Naive thymus-derived CD4-positive, alpha-beta T cell (primary cell): ENCODE results near the gene RTN4. TPM values are rescaled to one million over a fixed set of nuclear protein-coding genes. Genes with fewer than 3 reads are reported as not detected.

Experiments
- ATAC-seq: fragments of 150-1000 bp; cut with Tn5 transposase; 2 replicates; pipeline ENCODE4 v1.10.0; 2021; ENCODE audit warnings: mild to moderate bottlenecking, moderate library complexity
- CTCF ChIA-PET: fragments of 350-600 bp; sonication (Branson Sonifier 250); formaldehyde crosslinking; loops from one replicate; lab custom pipeline; 2021; ENCODE audit warnings: antibody characterized with exemption; lab: Charles Lee
- POLR2A ChIA-PET: fragments of 350-600 bp; sonication (Branson Sonifier 250); formaldehyde crosslinking; loops from one replicate; lab custom pipeline; 2021; ENCODE audit warnings: antibody characterized with exemption, inconsistent platforms; lab: Charles Lee
- DNase-seq, 9 donors: peaks; one replicate each; pipeline versions ENCODE4 v3.0.0 to v3.0.0-alpha.2; 2020 to 2022; ENCODE audit warnings: mixed read lengths in 1 of 9
- H3K27ac ChIP-seq: one replicate; pipeline ENCODE4 v1.7.0; 2013; ENCODE audit warnings: mild to moderate bottlenecking, low read depth, low read length, moderate library complexity
- H3K27me3 ChIP-seq, 2 donors: one replicate each; pipeline ENCODE4 v1.7.0; 2013; ENCODE audit warnings: low read length in 2 of 2, mild to moderate bottlenecking in 2 of 2, moderate library complexity in 2 of 2; ENCODE audit not compliant: control insufficient read depth in 2 of 2, insufficient read depth in 2 of 2
- H3K36me3 ChIP-seq, 3 experiments: 1 replicate in 2 of 3; 2 replicates in 1 of 3; pipeline ENCODE4 v1.7.0; 2013; ENCODE audit warnings: low read length in 3 of 3, mild to moderate bottlenecking in 3 of 3, moderate library complexity in 1 of 3; ENCODE audit not compliant: insufficient read depth in 3 of 3, control insufficient read depth in 2 of 3
- H3K4me1 ChIP-seq, 2 donors: one replicate each; pipeline ENCODE4 v1.7.0; 2013; ENCODE audit warnings: low read length in 2 of 2, mild to moderate bottlenecking in 2 of 2, moderate library complexity in 1 of 2; ENCODE audit not compliant: control insufficient read depth in 2 of 2, insufficient read depth in 2 of 2
- H3K4me3 ChIP-seq: 2 replicates; pipeline ENCODE4 v1.7.0; 2013; ENCODE audit warnings: mild to moderate bottlenecking, low read length
- H3K9me3 ChIP-seq, 3 experiments: 1 replicate in 2 of 3; 2 replicates in 1 of 3; pipeline ENCODE4 v1.7.0; 2013; ENCODE audit warnings: low read length in 3 of 3; ENCODE audit not compliant: control insufficient read depth in 2 of 3
- H3K27ac Mint-ChIP-seq, 9 donors: one replicate each; pipeline ENCODE4 v1.8.0; 2020 to 2022; ENCODE audit warnings: mixed read lengths in 9 of 9, mild to moderate bottlenecking in 8 of 9, moderate library complexity in 5 of 9, inconsistent platforms in 2 of 9
- H3K27me3 Mint-ChIP-seq, 5 donors: one replicate each; pipeline ENCODE4 v1.8.0; 2021 to 2022; ENCODE audit warnings: mixed read lengths in 5 of 5, mild to moderate bottlenecking in 1 of 5
- H3K36me3 Mint-ChIP-seq, 5 donors: one replicate each; pipeline ENCODE4 v1.8.0; 2020 to 2022; ENCODE audit warnings: mixed read lengths in 5 of 5, mild to moderate bottlenecking in 3 of 5, inconsistent platforms in 1 of 5
- H3K4me1 Mint-ChIP-seq, 7 donors: one replicate each; pipeline ENCODE4 v1.8.0; 2020 to 2022; ENCODE audit warnings: mixed read lengths in 7 of 7, mild to moderate bottlenecking in 3 of 7, inconsistent platforms in 1 of 7
- H3K4me3 Mint-ChIP-seq, 10 donors: one replicate each; pipeline ENCODE4 v1.8.0; 2020 to 2022; ENCODE audit warnings: mild to moderate bottlenecking in 10 of 10, mixed read lengths in 10 of 10, moderate library complexity in 6 of 10, inconsistent platforms in 2 of 10
- H3K9me3 Mint-ChIP-seq, 11 donors: one replicate each; pipeline ENCODE4 v1.8.0; 2020 to 2022; ENCODE audit warnings: mixed read lengths in 11 of 11, mild to moderate bottlenecking in 4 of 11, inconsistent platforms in 1 of 11, moderate library complexity in 1 of 11
- intact Hi-C, 2 donors: fragments of 100-400 bp; cut with micrococcal nuclease; formaldehyde crosslinking; loops; one replicate each; pipeline ENCODE4 v1.15.1; 2023
- polyA plus RNA-seq, 2 donors: library from polyadenylated mRNA; unstranded; fragments of 300-500 nt; fragmentation: Illumina TruSeq; gene quantifications; one replicate each; pipeline ENCODE4 v1.2.3, GENCODE V29; 2021
- total RNA-seq, 6 experiments: library from RNA in 5 of 6; stranded (reverse) in 5 of 6; gene quantifications; 1 replicate in 5 of 6; 2 replicates in 1 of 6; pipeline ENCODE4 v1.2.3 and lab custom pipeline; 2021 to 2026

The RTN4 gene
- total and polyA plus RNA-seq, 7 experiments from 2014 or later = 59.6 to 126 (median 65.1) TPM

DNA sequence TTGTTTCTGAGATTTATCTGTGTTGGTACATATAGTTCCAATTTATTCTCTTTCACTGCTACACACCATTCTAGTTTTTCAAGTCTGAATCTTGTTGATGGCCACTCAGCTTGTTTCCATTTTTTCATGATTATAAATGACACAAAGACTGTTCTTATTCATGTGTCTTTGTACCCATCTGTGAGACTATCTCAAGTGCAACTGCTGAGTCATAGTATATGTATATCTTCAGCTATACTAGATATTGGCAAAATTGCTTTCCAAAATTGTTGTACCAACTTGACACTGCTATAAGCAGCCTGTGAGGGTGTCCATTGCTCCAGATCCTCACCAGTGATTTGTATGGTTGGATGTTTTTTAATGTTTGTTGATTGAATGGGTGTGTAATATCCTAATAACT is 37.2 kb upstream of the RTN4 start:
- Mint-ChIP-seq H3K27me3 (peaks cover 0 to 9% (median 0%) of the 10 kb centered on the region in 5 donors), H3K4me1 (peaks cover 0 to 12% (median 9%) of the 10 kb centered on the region in 7 donors), H3K36me3 (no peaks in the 10 kb centered on the region), H3K4me3 (no peak overlapping the region), H3K27ac (no peak overlapping the region), H3K9me3 (no peaks in the 10 kb centered on the region)
- Histone ChIP-seq H3K9me3 (no peaks in the 10 kb centered on the region), H3K36me3 (no peaks in the 10 kb centered on the region), H3K27me3 (no peaks in the 10 kb centered on the region), H3K4me3 (no peak overlapping the region), H3K4me1 (peaks cover 0 to 3% of the 10 kb centered on the region in 2 donors), H3K27ac (no peak overlapping the region)
- intact Hi-C loops = no loop called here
- DNase-seq = no peak
- ChIA-PET CTCF (interaction anchor here (0.7 kb wide), 1 partner anchor 24 kb away, joined by 3 read pairs; no protein-coding TSS in a partner anchor), POLR2A (no interaction called here)
- ATAC-seq = no peak

DNA sequence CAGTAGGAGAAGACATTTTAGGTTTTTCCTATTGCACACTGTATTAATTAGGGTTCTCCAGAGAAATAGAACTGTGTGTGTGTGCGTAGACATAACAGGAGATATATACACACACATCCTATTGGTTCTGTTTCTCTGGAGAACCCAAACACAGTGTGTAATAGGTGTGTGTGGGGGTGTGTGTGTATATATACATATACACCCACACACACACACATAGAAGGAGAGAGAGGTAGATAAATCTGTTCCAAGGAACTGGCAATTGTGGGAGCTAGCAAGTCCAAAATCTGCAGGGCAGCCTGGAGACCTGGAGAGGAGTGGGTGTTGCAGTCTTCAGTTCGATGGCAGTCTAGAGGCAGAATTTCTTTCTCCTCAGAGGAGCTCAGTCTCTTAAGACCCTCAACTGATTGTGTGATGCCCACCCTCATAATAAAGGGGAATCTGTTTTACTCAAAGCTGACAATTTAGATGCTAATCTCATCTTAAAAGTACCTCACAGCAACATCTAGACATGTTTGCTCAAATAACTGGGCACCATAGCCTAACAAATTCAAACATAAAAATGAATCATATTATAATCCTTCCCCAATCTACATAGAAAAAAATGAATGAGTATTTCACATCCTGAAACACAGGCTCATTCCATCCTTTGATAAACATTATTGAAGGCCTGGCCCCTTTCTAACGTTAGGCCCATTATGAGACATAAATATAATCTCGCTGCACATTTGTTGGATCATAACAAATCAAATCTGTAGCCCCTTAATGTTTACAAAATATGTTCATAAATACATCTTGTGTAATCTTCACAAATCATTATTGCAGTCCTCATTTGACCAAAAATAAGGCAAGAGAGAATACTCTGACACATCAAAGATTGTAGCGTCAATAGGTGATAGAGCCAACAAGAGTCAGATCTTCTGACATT is 35.1 kb upstream of the RTN4 start:
- H3K4me1 Mint-ChIP-seq = peaks cover 0 to 4% (median 0%) of the 10 kb centered on the region in 7 donors
- intact Hi-C loops = no loop called here
- no peak for ATAC-seq
- peaks cover 0 to 7% (median under 1%) of the 10 kb centered on the region in 11 donors for H3K9me3 Mint-ChIP-seq
- Histone ChIP-seq H3K27me3 (no peaks in the 10 kb centered on the region), H3K4me1 (no peaks in the 10 kb centered on the region), H3K27ac (no peak overlapping the region), H3K36me3 (no peaks in the 10 kb centered on the region), H3K9me3 (no peaks in the 10 kb centered on the region), H3K4me3 (no peak overlapping the region)
- no peak overlapping the region for H3K4me3 Mint-ChIP-seq
- H3K36me3 Mint-ChIP-seq = peaks cover 0 to 2% (median 0%) of the 10 kb centered on the region in 5 donors
- no peak for DNase-seq
- no peaks in the 10 kb centered on the region for H3K27me3 Mint-ChIP-seq
- ChIA-PET POLR2A (no interaction called here), CTCF (no interaction called here)
- peak overlapping the region in 1 of 9 donors; percentile 12 for H3K27ac Mint-ChIP-seq

DNA sequence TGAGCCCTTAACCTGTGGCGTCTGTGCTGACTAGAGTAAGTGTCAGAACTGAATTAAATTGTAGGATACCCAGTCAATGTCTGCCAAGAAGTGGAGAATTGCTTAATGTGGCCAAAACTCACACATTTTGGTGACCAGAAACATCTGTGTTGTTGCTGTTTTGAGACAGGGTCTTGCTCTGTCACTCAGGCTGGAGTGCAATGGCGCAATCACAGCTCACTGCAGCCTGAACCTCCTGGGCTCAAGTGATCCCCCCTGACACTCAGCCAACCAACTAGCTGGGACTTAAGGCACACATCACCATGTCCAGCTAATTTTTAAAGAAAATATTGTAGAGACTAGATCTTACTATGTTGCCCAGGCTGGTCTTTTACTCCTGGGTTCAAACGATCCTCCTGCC is 34.4 kb upstream of the RTN4 start:
- peaks cover 0 to 11% (median 2%) of the 10 kb centered on the region in 11 donors for H3K9me3 Mint-ChIP-seq
- H3K4me1 ChIP-seq = no peaks in the 10 kb centered on the region
- H3K36me3 ChIP-seq = no peaks in the 10 kb centered on the region
- H3K4me3 ChIP-seq = no peak overlapping the region
- H3K27ac Mint-ChIP-seq = peak overlapping the region in 1 of 9 donors; percentile 12
- no peaks in the 10 kb centered on the region for H3K27me3 ChIP-seq
- ChIA-PET POLR2A (no interaction called here), CTCF (no interaction called here)
- H3K27ac ChIP-seq = no peak overlapping the region
- ATAC-seq (no peak), DNase-seq (no peak)
- H3K4me1 Mint-ChIP-seq = peaks cover 0 to 4% (median 0%) of the 10 kb centered on the region in 7 donors
- no peaks in the 10 kb centered on the region for H3K9me3 ChIP-seq
- H3K27me3 Mint-ChIP-seq = no peaks in the 10 kb centered on the region
- H3K4me3 Mint-ChIP-seq = no peak overlapping the region
- intact Hi-C loops = no loop called here
- H3K36me3 Mint-ChIP-seq = peaks cover 0 to 7% (median 0%) of the 10 kb centered on the region in 5 donors

DNA sequence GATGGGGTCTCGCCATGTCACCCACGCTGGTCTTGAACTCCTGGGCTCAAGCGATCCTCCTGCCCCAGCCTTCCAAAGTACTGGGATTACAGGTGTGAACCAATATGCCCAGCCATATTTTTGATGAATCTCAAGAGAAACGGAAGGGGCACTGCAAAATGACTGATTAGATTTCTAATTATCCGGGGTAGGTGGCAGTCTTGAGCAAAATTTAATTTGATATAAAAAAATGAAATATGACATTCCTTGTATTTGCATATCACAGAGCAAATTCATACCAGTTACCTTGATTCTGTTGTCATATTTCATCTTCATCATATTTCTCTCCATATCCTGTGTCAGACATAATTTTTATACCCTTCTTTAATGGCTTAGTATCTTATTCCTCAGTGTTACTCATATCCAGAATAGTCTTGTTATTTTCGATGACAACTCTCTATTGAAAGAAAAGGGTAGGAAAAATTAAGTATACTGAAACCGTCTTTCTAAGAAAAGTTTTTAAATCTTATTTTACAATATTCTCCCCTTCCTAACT is 30.0 kb upstream of the RTN4 start:
- Histone ChIP-seq H3K4me3 (no peak overlapping the region), H3K4me1 (no peaks in the 10 kb centered on the region), H3K27me3 (no peaks in the 10 kb centered on the region), H3K36me3 (no peaks in the 10 kb centered on the region), H3K27ac (no peak overlapping the region), H3K9me3 (no peaks in the 10 kb centered on the region)
- Mint-ChIP-seq H3K9me3 (peaks cover 0 to 13% (median 2%) of the 10 kb centered on the region in 11 donors), H3K4me3 (no peak overlapping the region), H3K4me1 (peaks cover 0 to 4% (median 0%) of the 10 kb centered on the region in 7 donors), H3K36me3 (peaks cover 0 to 7% (median 1%) of the 10 kb centered on the region in 5 donors), H3K27me3 (no peaks in the 10 kb centered on the region), H3K27ac (no peak overlapping the region)
- intact Hi-C loops = no loop called here
- ATAC-seq (no peak), DNase-seq (no peak)
- POLR2A ChIA-PET = no interaction called here
- CTCF ChIA-PET = no interaction called here

DNA sequence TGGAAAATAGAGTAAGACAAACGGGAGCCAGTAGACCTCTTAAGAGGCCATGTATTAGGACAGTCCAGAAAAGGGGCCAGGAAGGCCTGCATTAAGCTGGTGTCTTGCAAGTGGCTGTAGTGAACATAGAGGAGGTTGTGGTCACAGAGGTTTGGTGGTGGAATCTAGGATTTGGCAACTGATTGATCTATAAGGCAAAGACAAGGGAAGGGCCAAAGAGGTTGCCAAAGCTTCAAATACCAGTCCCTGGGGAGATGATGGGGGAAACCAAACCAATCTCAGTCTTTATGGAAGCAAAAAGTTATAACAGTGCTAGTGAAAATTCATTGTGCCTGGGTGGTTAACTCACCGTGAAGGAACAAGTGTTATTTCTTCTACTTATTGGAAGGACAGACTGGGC is 28.7 kb upstream of the RTN4 start:
- Mint-ChIP-seq H3K27me3 (peaks cover 0 to 3% (median 0%) of the 10 kb centered on the region in 5 donors), H3K4me1 (peaks cover 0 to 4% (median 0%) of the 10 kb centered on the region in 7 donors), H3K36me3 (peaks cover 0 to 7% (median 1%) of the 10 kb centered on the region in 5 donors), H3K4me3 (no peak overlapping the region), H3K27ac (no peak overlapping the region), H3K9me3 (peaks cover 0 to 13% (median 2%) of the 10 kb centered on the region in 11 donors)
- Histone ChIP-seq H3K27ac (no peak overlapping the region), H3K36me3 (no peaks in the 10 kb centered on the region), H3K4me3 (no peak overlapping the region), H3K27me3 (no peaks in the 10 kb centered on the region), H3K9me3 (no peaks in the 10 kb centered on the region), H3K4me1 (no peaks in the 10 kb centered on the region)
- POLR2A ChIA-PET = no interaction called here
- CTCF ChIA-PET = no interaction called here
- DNase-seq = no peak
- intact Hi-C loops = no loop called here
- ATAC-seq = no peak

DNA sequence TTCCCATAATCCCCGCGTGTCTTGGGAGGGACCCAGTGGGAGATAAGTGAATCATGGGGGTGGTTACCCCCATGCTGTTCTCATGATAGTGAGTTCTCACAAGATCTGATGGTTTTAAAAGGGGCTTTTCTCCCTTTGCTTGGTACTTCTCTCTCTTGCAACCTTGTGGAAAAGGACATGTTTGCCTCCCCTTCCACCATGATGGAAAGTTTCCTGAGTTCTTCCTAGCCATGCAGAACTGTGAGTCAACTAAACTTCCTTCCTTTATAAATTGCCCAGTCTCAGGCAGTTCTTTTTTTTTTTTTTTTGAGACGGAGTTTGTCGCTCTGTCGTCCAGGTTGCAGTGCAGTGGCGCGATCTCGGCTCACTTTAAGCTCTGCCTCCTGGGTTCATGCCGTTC is 26.5 kb upstream of the RTN4 start:
- POLR2A ChIA-PET = no interaction called here
- CTCF ChIA-PET = no interaction called here
- H3K4me1 ChIP-seq = no peaks in the 10 kb centered on the region

More for the DNA sequence above, 26.5 kb upstream of the RTN4 start:
- Mint-ChIP-seq H3K27ac (no peak overlapping the region), H3K36me3 (peaks cover 0 to 7% (median 1%) of the 10 kb centered on the region in 5 donors), H3K4me1 (peaks cover 0 to under 1% (median 0%) of the 10 kb centered on the region in 7 donors), H3K9me3 (peaks cover 0 to 13% (median 2%) of the 10 kb centered on the region in 11 donors), H3K27me3 (peaks cover 0 to 8% (median 0%) of the 10 kb centered on the region in 5 donors), H3K4me3 (no peak overlapping the region)
- Histone ChIP-seq H3K36me3 (no peaks in the 10 kb centered on the region), H3K27ac (no peak overlapping the region), H3K9me3 (no peaks in the 10 kb centered on the region), H3K4me3 (no peak overlapping the region), H3K27me3 (no peaks in the 10 kb centered on the region)
- DNase-seq = no peak
- ATAC-seq = no peak
- intact Hi-C loops = no loop called here
